GM12801 (cell line): ENCODE results near the gene POLR3A.

ENCODE experiments used
- CTCF ChIP-seq: IDR thresholded peaks from one replicate; pipeline ENCODE4 v1.5.1; 2011; ENCODE audit warnings: control low read depth; ENCODE audit not compliant: insufficient read length; ENCODE audit errors: extremely low read depth

The POLR3A gene

GRCh38 chr10:77970869-77971803 lies 58.2 kb downstream of the POLR3A start:
- no peak for TF ChIP-seq CTCF

DNA sequence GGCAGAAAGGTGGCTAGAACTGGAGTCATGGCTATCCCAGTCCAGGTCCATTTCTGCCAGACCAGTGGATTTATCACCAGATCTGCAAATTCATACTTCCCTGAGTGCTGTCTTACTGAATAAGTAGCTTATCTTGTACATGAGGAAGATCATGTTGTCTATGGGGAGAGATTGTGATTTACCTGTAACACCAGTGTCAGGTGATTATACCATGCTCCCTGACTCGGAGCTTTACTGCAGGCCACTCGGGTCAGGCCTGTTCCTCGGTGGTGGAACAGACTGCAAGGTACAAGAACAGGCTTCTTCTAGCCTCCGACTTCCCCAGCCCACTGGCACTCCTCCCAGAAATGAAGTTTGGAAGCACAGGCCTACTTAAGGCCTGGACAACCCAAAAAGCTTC lies 60.2 kb downstream of the POLR3A start:
- no peak for TF ChIP-seq CTCF

DNA sequence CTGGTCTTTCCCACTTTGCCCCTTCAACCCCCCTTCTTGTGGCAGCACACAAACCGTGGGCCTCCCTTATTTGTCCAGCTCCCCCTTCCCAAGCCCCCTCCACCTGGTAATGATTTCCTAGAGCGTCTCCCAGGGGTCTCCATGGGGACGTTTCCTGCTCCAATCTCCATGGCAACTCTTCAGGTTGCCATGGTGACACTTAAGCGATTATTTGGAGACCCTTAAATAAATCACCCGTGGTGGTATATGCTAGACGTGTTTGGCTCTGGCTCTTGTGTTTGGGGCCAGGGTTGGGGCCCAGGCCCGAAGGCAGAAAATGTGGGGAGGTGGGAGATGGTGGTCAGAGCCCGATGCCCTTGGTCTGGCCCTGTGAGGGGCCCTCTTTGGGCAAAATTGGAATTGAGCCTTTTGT lies 61.7 kb downstream of the POLR3A start:
- no peak for TF ChIP-seq CTCF

DNA sequence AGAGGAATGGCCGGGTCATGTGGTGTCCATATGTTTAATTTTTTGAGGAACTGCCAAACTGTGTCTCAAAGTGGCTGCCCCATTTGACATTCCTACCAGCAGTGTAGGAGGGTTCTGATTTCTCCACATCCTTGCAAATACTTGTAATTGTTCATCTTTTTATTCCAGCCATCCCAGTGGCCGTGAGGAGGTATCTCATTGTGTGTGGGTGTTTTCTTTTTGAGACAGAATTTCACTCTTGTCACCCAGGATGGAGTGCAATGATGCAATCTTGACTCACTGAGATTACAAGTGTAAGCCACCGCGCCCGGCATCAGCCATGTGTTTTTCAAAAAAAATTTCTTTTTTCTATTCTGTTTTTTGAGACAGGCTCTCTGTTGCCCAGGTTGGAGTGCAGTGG lies 64.0 kb downstream of the POLR3A start:
- TF ChIP-seq CTCF = no peak

DNA sequence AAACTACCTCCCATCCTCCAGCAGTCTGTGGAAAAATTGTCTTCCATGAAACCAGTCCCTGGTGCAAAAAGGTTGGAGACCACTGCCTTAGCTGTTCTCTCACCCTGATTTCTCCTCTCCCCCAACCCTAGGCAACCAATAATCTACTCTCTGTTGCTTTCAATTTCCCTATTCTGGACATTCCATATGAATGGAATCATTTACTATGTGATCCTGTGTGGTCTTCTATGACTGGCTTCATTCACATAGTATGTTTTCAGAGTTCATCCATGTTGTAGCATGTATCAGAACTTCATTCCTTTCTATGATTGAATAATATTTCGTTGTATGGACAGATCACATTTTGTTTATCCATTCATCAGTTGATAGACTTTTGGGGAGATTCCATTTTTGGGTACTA lies 64.5 kb downstream of the POLR3A start:
- TF ChIP-seq CTCF = no peak

DNA sequence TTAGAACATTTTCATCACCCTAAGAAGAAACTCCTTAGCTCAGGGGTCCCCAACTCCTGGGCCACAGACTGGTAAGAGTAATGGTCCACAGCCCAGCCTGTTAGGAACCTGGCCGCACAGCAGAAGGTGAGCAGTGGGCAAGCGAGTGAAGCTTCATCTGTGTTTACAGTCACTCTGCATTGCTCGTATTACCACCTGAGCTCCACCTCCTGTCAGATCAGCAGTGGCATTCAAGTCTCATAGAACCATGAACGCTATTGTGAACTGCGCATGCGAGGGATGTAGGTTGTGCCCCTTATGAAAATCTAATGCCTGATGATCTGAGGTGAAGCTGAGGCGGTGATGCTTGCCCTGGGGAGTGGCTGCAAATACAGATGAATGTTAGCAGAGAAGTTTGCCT lies 65.4 kb downstream of the POLR3A start:
- TF ChIP-seq CTCF = no peak

GRCh38 chr10:77962350-77963146 lies 66.8 kb downstream of the POLR3A start:
- TF ChIP-seq CTCF = no peak
